HL-60 (cell line): ENCODE results near the gene POLR2C.

ENCODE experiments used
- CTCF ChIP-seq: IDR thresholded peaks from one replicate; pipeline ENCODE4 v1.5.1; 2011; ENCODE audit warnings: low read length, control low read depth, inconsistent platforms; ENCODE audit not compliant: insufficient read depth
- GABPA ChIP-seq: IDR thresholded peaks from 2 replicates; pipeline ENCODE4 v1.6.1; 2012; ENCODE audit warnings: low read depth

GRCh38 chr16:57475711-57476339 is 13.3 kb downstream of the POLR2C start:
- no peak for TF ChIP-seq GABPA
- TF ChIP-seq CTCF = peak; percentile 72
